Adipocyte (in vitro differentiated cells): Measurements from ENCODE around the gene TUBA1B.
"Not testable (repeated sequence)": the region's sequence is repeated elsewhere in the genome, so short reads cannot be mapped to it uniquely, and the experiment has no call there.

Experiments used
- DNase-seq: peaks from one replicate; pipeline ENCODE4 v3.0.0-alpha.2; 2015; ENCODE audit warnings: low read depth
- H3K27me3 ChIP-seq: replicated peaks from 2 replicates; pipeline ENCODE4 v1.7.0; 2013; ENCODE audit warnings: mild to moderate bottlenecking, low read length, moderate library complexity; ENCODE audit not compliant: control insufficient read depth, insufficient read depth
- H3K36me3 ChIP-seq: 2 replicates; pipeline ENCODE4 v1.7.0; 2013; ENCODE audit warnings: low read length, mild to moderate bottlenecking, moderate library complexity; ENCODE audit not compliant: control insufficient read depth, insufficient read depth, severe bottlenecking
- H3K4me1 ChIP-seq: 2 replicates; pipeline ENCODE4 v1.7.0; 2013; ENCODE audit warnings: mild to moderate bottlenecking, low read length, moderate library complexity; ENCODE audit not compliant: control insufficient read depth, insufficient read depth
- H3K4me3 ChIP-seq: 2 replicates; pipeline ENCODE4 v1.7.0; 2013; ENCODE audit warnings: mild to moderate bottlenecking, low read length, moderate library complexity
- H3K9ac ChIP-seq: 2 replicates; pipeline ENCODE4 v1.7.0; 2013; ENCODE audit warnings: mild to moderate bottlenecking, low read length, moderate library complexity
- H3K9me3 ChIP-seq: 2 replicates; pipeline ENCODE4 v1.7.0; 2013; ENCODE audit warnings: mild to moderate bottlenecking, low read length, moderate library complexity; ENCODE audit not compliant: control insufficient read depth

Gene TUBA1B

GRCh38 chr12:49131051-49131893 is at the start of gene TUBA1B:
TUBA1B (minus strand) TSS chr12:49131395; CDS start chr12:49131300, 95 bp downstream.
- Histone ChIP-seq H3K27me3 (no peaks in the 10 kb centered on the region), H3K9me3 (no peaks in the 10 kb centered on the region), H3K9ac (peak within 1 kb of the TSS; percentile 97), H3K4me1 (peaks cover 33% of the 10 kb centered on the region), H3K36me3 (peaks cover 28% of the 10 kb centered on the region), H3K4me3 (peak within 1 kb of the TSS; percentile 99)
- DNase-seq, result peak; percentile 96

- Histone ChIP-seq H3K27me3 (no peaks in the 10 kb centered on the region), H3K9ac (no peak overlapping the region), H3K4me1 (no peaks in the 10 kb centered on the region), H3K36me3 (no peaks in the 10 kb centered on the region), H3K4me3 (no peak overlapping the region), H3K9me3 (peaks cover 9% of the 10 kb centered on the region)
- no peak for DNase-seq
Measured at GRCh38 chr12:49174218-49174617, 43.0 kb upstream of the TUBA1B start.

- H3K4me1 ChIP-seq, result no peaks in the 10 kb centered on the region
Measured at GRCh38 chr12:49170924-49171323, 39.7 kb upstream of the TUBA1B start.

GRCh38 chr12:49165114-49165513 is 33.9 kb upstream of the TUBA1B start:
- no peak for DNase-seq
- Histone ChIP-seq H3K36me3 (no peaks in the 10 kb centered on the region), H3K4me3 (no peak overlapping the region), H3K27me3 (no peaks in the 10 kb centered on the region), H3K4me1 (no peaks in the 10 kb centered on the region), H3K9me3 (no peaks in the 10 kb centered on the region), H3K9ac (no peak overlapping the region)

More at GRCh38 chr12:49170924-49171323, 39.7 kb upstream of the TUBA1B start:
- Histone ChIP-seq H3K4me3 (no peak overlapping the region), H3K9ac (no peak overlapping the region), H3K27me3 (no peaks in the 10 kb centered on the region), H3K9me3 (no peaks in the 10 kb centered on the region), H3K36me3 (no peaks in the 10 kb centered on the region)
- DNase-seq, result no peak

GRCh38 chr12:49161901-49162300 is 30.7 kb upstream of the TUBA1B start:
- not testable (repeated sequence) for DNase-seq, H3K4me1 ChIP-seq, H3K27me3 ChIP-seq, H3K4me3 ChIP-seq, H3K36me3 ChIP-seq, H3K9ac ChIP-seq, H3K9me3 ChIP-seq

- no peak for DNase-seq
- H3K4me1 ChIP-seq, result no peaks in the 10 kb centered on the region
- no peaks in the 10 kb centered on the region for H3K27me3 ChIP-seq
- H3K9me3 ChIP-seq, result no peaks in the 10 kb centered on the region
- H3K9ac ChIP-seq, result no peak overlapping the region
- no peak overlapping the region for H3K4me3 ChIP-seq
- H3K36me3 ChIP-seq, result no peaks in the 10 kb centered on the region
Measured at GRCh38 chr12:49161092-49161795, 30.0 kb upstream of the TUBA1B start.

GRCh38 chr12:49160399-49160798 is 29.2 kb upstream of the TUBA1B start:
- Histone ChIP-seq H3K27me3 (no peaks in the 10 kb centered on the region), H3K9ac (no peak overlapping the region), H3K36me3 (no peaks in the 10 kb centered on the region), H3K4me3 (no peak overlapping the region), H3K9me3 (no peaks in the 10 kb centered on the region), H3K4me1 (no peaks in the 10 kb centered on the region)
- DNase-seq, result no peak

GRCh38 chr12:49154221-49154620 is 23.0 kb upstream of the TUBA1B start:
- no peak for DNase-seq
- Histone ChIP-seq H3K9ac (no peak overlapping the region), H3K4me1 (no peaks in the 10 kb centered on the region), H3K27me3 (no peaks in the 10 kb centered on the region), H3K9me3 (no peaks in the 10 kb centered on the region), H3K4me3 (no peak overlapping the region), H3K36me3 (no peaks in the 10 kb centered on the region)

GRCh38 chr12:49147384-49147783 is 16.2 kb upstream of the TUBA1B start:
- Histone ChIP-seq H3K4me1 (no peaks in the 10 kb centered on the region), H3K9me3 (no peaks in the 10 kb centered on the region), H3K9ac (no peak overlapping the region), H3K4me3 (no peak overlapping the region), H3K36me3 (no peaks in the 10 kb centered on the region), H3K27me3 (no peaks in the 10 kb centered on the region)
- DNase-seq, result no peak

- Histone ChIP-seq H3K9me3 (no peaks in the 10 kb centered on the region), H3K27me3 (no peaks in the 10 kb centered on the region), H3K9ac (no peak overlapping the region), H3K4me1 (no peaks in the 10 kb centered on the region), H3K36me3 (no peaks in the 10 kb centered on the region), H3K4me3 (no peak overlapping the region)
- no peak for DNase-seq
Measured at GRCh38 chr12:49146406-49146805, 15.2 kb upstream of the TUBA1B start.

- H3K4me1 ChIP-seq, result no peaks in the 10 kb centered on the region
- no peaks in the 10 kb centered on the region for H3K9me3 ChIP-seq
- no peak overlapping the region for H3K4me3 ChIP-seq
- H3K9ac ChIP-seq, result no peak overlapping the region
- H3K36me3 ChIP-seq, result no peaks in the 10 kb centered on the region
- no peaks in the 10 kb centered on the region for H3K27me3 ChIP-seq
- DNase-seq, result no peak
Measured at GRCh38 chr12:49144384-49144783, 13.2 kb upstream of the TUBA1B start.
